ENCODE measurements around the gene HSD17B1. TPM values are rescaled to one million over a fixed set of nuclear protein-coding genes. Genes with fewer than 3 reads are reported as not detected.

The HSD17B1 gene
- total and polyA plus RNA-seq, 2 donors (not counting 3 experiments of a cell fraction or from before 2014, with no cell fraction given), result 0.22 to 1.0 TPM

DNA sequence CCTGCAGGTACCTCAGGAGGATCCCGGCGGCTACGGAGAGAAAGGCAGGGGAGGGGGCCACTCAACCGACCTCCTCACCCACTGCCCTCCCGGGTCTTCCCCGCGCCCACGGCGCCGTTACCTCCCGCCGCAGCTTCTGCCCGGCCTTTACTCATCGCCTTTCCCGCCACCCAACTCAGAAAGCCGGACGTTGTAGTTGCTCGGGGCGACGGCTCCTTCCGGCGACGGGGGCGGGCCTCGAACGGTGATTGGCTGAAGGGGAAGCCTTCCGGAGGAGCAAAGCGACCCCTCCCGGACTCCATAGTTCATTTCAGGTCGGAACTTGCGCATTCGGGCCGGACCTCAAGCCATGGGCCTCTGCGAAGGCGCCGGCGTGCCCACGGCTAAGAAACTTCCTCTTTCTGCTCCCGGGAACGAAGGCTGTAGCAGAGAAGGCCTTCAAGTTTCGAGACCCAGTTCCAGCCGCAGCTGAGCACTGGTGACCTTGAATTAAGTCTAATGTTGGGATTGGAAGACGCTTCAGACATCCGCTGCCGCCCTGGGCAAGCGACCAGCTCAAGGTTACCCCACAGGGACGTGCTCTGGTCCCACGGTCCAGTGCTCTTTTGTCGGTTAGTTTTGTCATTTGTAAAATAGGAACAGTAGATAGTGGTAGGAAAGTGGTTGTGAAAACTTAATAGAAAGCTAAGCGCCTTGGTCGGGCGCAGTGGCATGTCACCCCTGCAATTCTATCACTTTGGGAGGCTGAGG, 25.0 kb downstream of the HSD17B1 start, which contains the start of gene PSMC3IP:
Gene PSMC3IP, minus strand, starts transcription at position 198 of the 750 bp plus-strand sequence. Its CDS starts 43 bp downstream, at position 155.
- Histone ChIP-seq H3K27ac (ENCODE audit: insufficient read depth, low read depth, low read length) (peak within 1 kb of the TSS; percentile 50), H3K4me3 (replicated peaks in 1 of 3; ENCODE audit: insufficient read depth in 1 of 3, low read depth in 1 of 3, low read length in 3 of 3) (peak within 1 kb of the TSS; percentile 53 to 80 (median 76)), H3K9me1 (replicated peaks; ENCODE audit: control insufficient read depth, extremely low read depth, insufficient read depth, low read length) (no peaks in the 10 kb centered on the region), H3K4me1 (ENCODE audit: control insufficient read depth, extremely low read depth, insufficient read depth, low read length) (peaks cover 18% of the 10 kb centered on the region), H2AFZ (ENCODE audit: low read depth, low read length) (peak within 1 kb of the TSS; percentile 60), H3K27me3 (ENCODE audit: control insufficient read depth in 2 of 2, insufficient read depth in 2 of 2, low read length in 2 of 2) (no peaks in the 10 kb centered on the region), H3K79me2 (ENCODE audit: control insufficient read depth, insufficient read depth, low read length) (peaks cover 17% of the 10 kb centered on the region), H3K9me3 (replicated peaks; ENCODE audit: control insufficient read depth, insufficient read depth, low read length) (no peaks in the 10 kb centered on the region), H3K36me3 (ENCODE audit: control insufficient read depth in 2 of 2, extremely low read depth in 1 of 2, insufficient read depth in 2 of 2, low read length in 2 of 2) (peaks cover 10 to 34% of the 10 kb centered on the region in 2 experiments), H3K9ac (replicated peaks; ENCODE audit: extremely low read depth, insufficient read depth, low read length) (peak within 1 kb of the TSS; percentile 76), H3K4me2 (ENCODE audit: insufficient read depth, low read length) (peak within 1 kb of the TSS; percentile 92), H4K20me1 (replicated peaks; ENCODE audit: control insufficient read depth, extremely low read depth, insufficient read depth, low read length) (no peaks in the 10 kb centered on the region)
- ChIA-PET CTCF (interaction anchor here (0.6 to 7.0 kb wide), 63 partner anchors 10 to 420 kb away, joined by 3 to 235 read pairs (median 5); partner anchors contain the start of genes BECN1, CCR10, CNTD1 and CNTNAP1), POLR2A (interaction anchor here (0.5 to 1.3 kb wide), 4 partner anchors 29 to 391 kb away, joined by 3 to 10 read pairs (median 7); partner anchors contain the start of gene PLEKHH3)
- intact Hi-C loops (cut with micrococcal nuclease), result loop anchor here (1.0 to 5.0 kb wide), 6 partner anchors 10 to 360 kb away; partner anchors contain the start of genes BECN1, MLX, RETREG3 and TUBG1
- dilution Hi-C loops (cut with MboI; ENCODE audit: extremely low pct_ligation_motif_present, low sequenced_read_pairs), result no loop called here
- peak; percentile 98 for FAIRE-seq
- no peak for TF ChIP-seq EZH2 (IDR thresholded peaks at IDR 0.05; ENCODE audit: borderline replicate concordance, low read depth, low read length, severe bottlenecking)
- peak; percentile 83 for TF ChIP-seq POLR2AphosphoS5 (IDR thresholded peaks at IDR 0.05; ENCODE audit: insufficient read depth, low read depth, low read length)
- no peak for TF ChIP-seq FOS (IDR thresholded peaks at IDR 0.05; ENCODE audit: borderline replicate concordance, insufficient read depth, low read length)
- TF ChIP-seq, protein P1, sequence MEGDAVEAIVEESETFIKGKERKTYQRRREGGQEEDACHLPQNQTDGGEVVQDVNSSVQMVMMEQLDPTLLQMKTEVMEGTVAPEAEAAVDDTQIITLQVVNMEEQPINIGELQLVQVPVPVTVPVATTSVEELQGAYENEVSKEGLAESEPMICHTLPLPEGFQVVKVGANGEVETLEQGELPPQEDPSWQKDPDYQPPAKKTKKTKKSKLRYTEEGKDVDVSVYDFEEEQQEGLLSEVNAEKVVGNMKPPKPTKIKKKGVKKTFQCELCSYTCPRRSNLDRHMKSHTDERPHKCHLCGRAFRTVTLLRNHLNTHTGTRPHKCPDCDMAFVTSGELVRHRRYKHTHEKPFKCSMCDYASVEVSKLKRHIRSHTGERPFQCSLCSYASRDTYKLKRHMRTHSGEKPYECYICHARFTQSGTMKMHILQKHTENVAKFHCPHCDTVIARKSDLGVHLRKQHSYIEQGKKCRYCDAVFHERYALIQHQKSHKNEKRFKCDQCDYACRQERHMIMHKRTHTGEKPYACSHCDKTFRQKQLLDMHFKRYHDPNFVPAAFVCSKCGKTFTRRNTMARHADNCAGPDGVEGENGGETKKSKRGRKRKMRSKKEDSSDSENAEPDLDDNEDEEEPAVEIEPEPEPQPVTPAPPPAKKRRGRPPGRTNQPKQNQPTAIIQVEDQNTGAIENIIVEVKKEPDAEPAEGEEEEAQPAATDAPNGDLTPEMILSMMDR (IDR thresholded peaks at IDR 0.05; ENCODE audit: extremely low read depth in 1 of 2, insufficient read depth in 1 of 2, low read depth in 1 of 2, low read length in 2 of 2), result peak; percentile 55 to 64
- TF ChIP-seq, protein P2, sequence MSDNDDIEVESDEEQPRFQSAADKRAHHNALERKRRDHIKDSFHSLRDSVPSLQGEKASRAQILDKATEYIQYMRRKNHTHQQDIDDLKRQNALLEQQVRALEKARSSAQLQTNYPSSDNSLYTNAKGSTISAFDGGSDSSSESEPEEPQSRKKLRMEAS (IDR thresholded peaks at IDR 0.05; ENCODE audit: insufficient read depth, insufficient read length), result no peak
- TF ChIP-seq JUN (IDR thresholded peaks at IDR 0.05; ENCODE audit: borderline replicate concordance, insufficient read depth, insufficient read length, low read depth), result no peak
- peak; percentile 69 for TF ChIP-seq POLR2A (IDR thresholded peaks at IDR 0.05; ENCODE audit: low read depth, low read length)
- no peak for TF ChIP-seq MYC (IDR thresholded peaks at IDR 0.05; ENCODE audit: low read depth, low read length)
- no peak for TF ChIP-seq GATA2 (IDR thresholded peaks at IDR 0.05; ENCODE audit: insufficient read depth, insufficient read length, low read depth, low read length)
- TSS peak; percentile 80 for BruUV-seq (replicated peaks)
- DNase-seq (ENCODE audit: low read depth, low spot score), result peak; percentile 96
